ENCODE measurements around the gene KCNQ1.
A peak's percentile ranks its signal among the peaks of the same experiment; 100 is the strongest.

KCNQ1 gene

GRCh38 chr11:2897048-2897447, 452.2 kb downstream of the KCNQ1 start:
- no peak for DNase-seq (ENCODE audit: low read depth in 2 of 2)

GRCh38 chr11:2898366-2899079, 453.7 kb downstream of the KCNQ1 start:
- DNase-seq (ENCODE audit: low read depth in 2 of 2), result peak; percentile 43 to 47

Data from stimulated activated CD8-positive, alpha-beta memory T cell treated with anti-CD3 and anti-CD28 coated beads, Interleukin-15, amount 100 ng/mL, for 48 hours (primary cell).